Esophagus muscularis mucosa (tissue), 4 donors: ENCODE results near the gene AGAP1. TPM values are rescaled to one million over a fixed set of nuclear protein-coding genes. Genes with fewer than 3 reads are reported as not detected.

ENCODE experiments used
- DNase-seq: peaks from one replicate; pipeline ENCODE4 v3.0.0-alpha.2; 2017; ENCODE audit errors: extremely low spot score
- H3K27ac ChIP-seq, 4 donors: fragments of 200-600 bp; sonication (generic); replicated peaks in 1 of 4; 1 replicate in 3 of 4; 2 replicates in 1 of 4; pipeline ENCODE4 v1.5.1; 2016 to 2019; ENCODE audit warnings: mild to moderate bottlenecking in 1 of 4
- H3K27me3 ChIP-seq, 4 donors: fragments of 200-600 bp; sonication (generic); one replicate each; pipeline versions ENCODE4 v1.5.1 to v1.6.0; 2016 to 2019
- H3K36me3 ChIP-seq, 4 donors: fragments of 200-600 bp; sonication (generic); one replicate each; pipeline ENCODE4 v1.5.1; 2016 to 2019
- H3K4me1 ChIP-seq, 4 donors: fragments of 200-600 bp; sonication (generic); one replicate each; pipeline ENCODE4 v1.5.1; 2016 to 2019
- H3K4me3 ChIP-seq, 4 donors: fragments of 200-600 bp; sonication (generic); 1 replicate in 2 of 4; 2 replicates in 2 of 4; pipeline ENCODE4 v1.5.1; 2016 to 2019; ENCODE audit warnings: mild to moderate bottlenecking in 4 of 4, moderate library complexity in 1 of 4
- H3K9me3 ChIP-seq, 4 donors: fragments of 200-600 bp; sonication (generic); 1 replicate in 3 of 4; 2 replicates in 1 of 4; pipeline ENCODE4 v1.5.1; 2016 to 2019
- CTCF ChIP-seq, 3 experiments: fragments of 200-600 bp in 2 of 3; fragments of 450-650 bp in 1 of 3; sonication (generic) in 2 of 3; IDR thresholded peaks; one replicate each; pipeline ENCODE4 v1.5.1; 2017 to 2019; ENCODE audit warnings: antibody characterized with exemption in 3 of 3, mild to moderate bottlenecking in 2 of 3, moderate library complexity in 1 of 3
- EP300 ChIP-seq: sonication (generic); formaldehyde crosslinking; IDR thresholded peaks from one replicate; pipeline ENCODE4 v1.6.1; 2017; ENCODE audit warnings: antibody characterized with exemption
- POLR2A ChIP-seq: fragments of 450-650 bp; IDR thresholded peaks from one replicate; pipeline ENCODE4 v1.6.1; 2017; ENCODE audit warnings: antibody characterized with exemption, moderate library complexity, mild to moderate bottlenecking, low read depth
- POLR2AphosphoS5 ChIP-seq, 2 donors: sonication (generic); formaldehyde crosslinking; IDR thresholded peaks; one replicate each; pipeline ENCODE4 v1.6.1; 2017; ENCODE audit warnings: antibody characterized with exemption in 2 of 2
- WGBS: methylation state at CpG from one replicate; pipeline ENCODE4 v1.1.5; 2018; 5-methylcytosine and 5-hydroxymethylcytosine counted together
- intact Hi-C: fragments of 100-400 bp; cut with DNase I; formaldehyde crosslinking; loops from one replicate; pipeline ENCODE4 v1.15.1; 2023
- total RNA-seq, 4 donors: library from RNA; depleted of rRNA; stranded (reverse); fragments of >200 nt; gene quantifications; one replicate each; pipeline versions ENCODE4 v1.1.0 to v1.2.1, GENCODE V29; 2016

The AGAP1 gene
- total RNA-seq, 4 donors from 2014 or later: 37.9 to 62.4 (median 47.2) TPM

- 64% methylated on average over 2 of the region's 2 CpGs for WGBS
- peaks cover 0 to 5% (median 0%) of the 10 kb centered on the region in 4 donors for H3K4me1 ChIP-seq
- TF ChIP-seq POLR2A: no peak
- TF ChIP-seq EP300: no peak
- no peaks in the 10 kb centered on the region for H3K36me3 ChIP-seq
- no peaks in the 10 kb centered on the region for H3K27me3 ChIP-seq
- intact Hi-C loops: no loop called here
- H3K27ac ChIP-seq: no peak overlapping the region
- no peak for DNase-seq
- no peak overlapping the region for H3K4me3 ChIP-seq
- H3K9me3 ChIP-seq: peaks cover 0 to 8% (median 4%) of the 10 kb centered on the region in 4 donors
Observed at GRCh38 chr2:235868645-235869044, 374.8 kb downstream of the AGAP1 start.

GRCh38 chr2:235870515-235870914 is 376.7 kb downstream of the AGAP1 start:
- DNase-seq: no peak
- Histone ChIP-seq H3K9me3 (peaks cover 0 to 8% (median 4%) of the 10 kb centered on the region in 4 donors), H3K27ac (no peak overlapping the region), H3K36me3 (no peaks in the 10 kb centered on the region), H3K4me1 (peaks cover 0 to 5% (median 0%) of the 10 kb centered on the region in 4 donors), H3K4me3 (no peak overlapping the region), H3K27me3 (no peaks in the 10 kb centered on the region)
- TF ChIP-seq EP300 (no peak), CTCF (IDR thresholded peaks at IDR 0.05) (no peak), POLR2A (no peak), POLR2AphosphoS5 (IDR thresholded peaks at IDR 0.05) (no peak)
- 100% methylated on average over 1 of the region's 1 CpG for WGBS
- intact Hi-C loops: no loop called here

- DNase-seq: no peak
- H3K4me1 ChIP-seq: no peaks in the 10 kb centered on the region
- no peaks in the 10 kb centered on the region for H3K27me3 ChIP-seq
- no peaks in the 10 kb centered on the region for H3K9me3 ChIP-seq
- WGBS: 83% methylated on average over 9 of the region's 9 CpGs
- H3K4me3 ChIP-seq: no peak overlapping the region
- H3K36me3 ChIP-seq: no peaks in the 10 kb centered on the region
- no peak for TF ChIP-seq EP300
- TF ChIP-seq POLR2AphosphoS5 (IDR thresholded peaks at IDR 0.05): no peak
- no peak for TF ChIP-seq POLR2A
- intact Hi-C loops: no loop called here
- no peak overlapping the region for H3K27ac ChIP-seq
Observed at GRCh38 chr2:235876099-235876679, 382.3 kb downstream of the AGAP1 start.

- TF ChIP-seq POLR2A (no peak), POLR2AphosphoS5 (IDR thresholded peaks at IDR 0.05) (no peak), EP300 (no peak), CTCF (IDR thresholded peaks at IDR 0.05) (no peak)
- intact Hi-C loops: no loop called here
- no peak for DNase-seq
- H3K4me1 ChIP-seq: no peaks in the 10 kb centered on the region
- H3K9me3 ChIP-seq: no peaks in the 10 kb centered on the region
- no peak overlapping the region for H3K4me3 ChIP-seq
- no peaks in the 10 kb centered on the region for H3K36me3 ChIP-seq
- H3K27ac ChIP-seq: no peak overlapping the region
- 86% methylated on average over 15 of the region's 15 CpGs for WGBS
- H3K27me3 ChIP-seq: no peaks in the 10 kb centered on the region
Observed at GRCh38 chr2:235877275-235877802, 383.5 kb downstream of the AGAP1 start.

GRCh38 chr2:235879116-235879515 is 385.3 kb downstream of the AGAP1 start:
- intact Hi-C loops: no loop called here
- no peak for DNase-seq
- no peak overlapping the region for H3K4me3 ChIP-seq
- WGBS: 98% methylated on average over 7 of the region's 7 CpGs
- H3K4me1 ChIP-seq: no peaks in the 10 kb centered on the region
- H3K27ac ChIP-seq: no peak overlapping the region
- TF ChIP-seq CTCF (IDR thresholded peaks at IDR 0.05) (no peak), POLR2A (no peak), POLR2AphosphoS5 (IDR thresholded peaks at IDR 0.05) (no peak), EP300 (no peak)
- no peaks in the 10 kb centered on the region for H3K9me3 ChIP-seq
- H3K36me3 ChIP-seq: peaks cover 0 to 3% (median 0%) of the 10 kb centered on the region in 4 donors
- no peaks in the 10 kb centered on the region for H3K27me3 ChIP-seq

GRCh38 chr2:235883675-235884074 is 389.8 kb downstream of the AGAP1 start:
- no peaks in the 10 kb centered on the region for H3K9me3 ChIP-seq
- WGBS: 88% methylated on average over 3 of the region's 3 CpGs
- DNase-seq: no peak
- H3K27ac ChIP-seq: no peak overlapping the region
- H3K4me3 ChIP-seq: no peak overlapping the region
- no peaks in the 10 kb centered on the region for H3K27me3 ChIP-seq
- H3K4me1 ChIP-seq: no peaks in the 10 kb centered on the region
- peaks cover 0 to 38% (median 2%) of the 10 kb centered on the region in 4 donors for H3K36me3 ChIP-seq
- no peak for TF ChIP-seq POLR2AphosphoS5 (IDR thresholded peaks at IDR 0.05)
- TF ChIP-seq EP300: no peak
- TF ChIP-seq POLR2A: no peak
- no peak for TF ChIP-seq CTCF (IDR thresholded peaks at IDR 0.05)
- intact Hi-C loops: no loop called here
